HG03280 (cell line): Measurements from ENCODE around the gene GLTPD2.
A peak's percentile ranks its signal among the peaks of the same experiment; 100 is the strongest.

ENCODE experiments used
- ATAC-seq: cut with Tn5 transposase; IDR thresholded peaks from one replicate; pipeline ENCODE4 v1.9.1; 2021; ENCODE audit warnings: mild to moderate bottlenecking, moderate library complexity; ENCODE audit not compliant: unreplicated experiment

The GLTPD2 gene

DNA sequence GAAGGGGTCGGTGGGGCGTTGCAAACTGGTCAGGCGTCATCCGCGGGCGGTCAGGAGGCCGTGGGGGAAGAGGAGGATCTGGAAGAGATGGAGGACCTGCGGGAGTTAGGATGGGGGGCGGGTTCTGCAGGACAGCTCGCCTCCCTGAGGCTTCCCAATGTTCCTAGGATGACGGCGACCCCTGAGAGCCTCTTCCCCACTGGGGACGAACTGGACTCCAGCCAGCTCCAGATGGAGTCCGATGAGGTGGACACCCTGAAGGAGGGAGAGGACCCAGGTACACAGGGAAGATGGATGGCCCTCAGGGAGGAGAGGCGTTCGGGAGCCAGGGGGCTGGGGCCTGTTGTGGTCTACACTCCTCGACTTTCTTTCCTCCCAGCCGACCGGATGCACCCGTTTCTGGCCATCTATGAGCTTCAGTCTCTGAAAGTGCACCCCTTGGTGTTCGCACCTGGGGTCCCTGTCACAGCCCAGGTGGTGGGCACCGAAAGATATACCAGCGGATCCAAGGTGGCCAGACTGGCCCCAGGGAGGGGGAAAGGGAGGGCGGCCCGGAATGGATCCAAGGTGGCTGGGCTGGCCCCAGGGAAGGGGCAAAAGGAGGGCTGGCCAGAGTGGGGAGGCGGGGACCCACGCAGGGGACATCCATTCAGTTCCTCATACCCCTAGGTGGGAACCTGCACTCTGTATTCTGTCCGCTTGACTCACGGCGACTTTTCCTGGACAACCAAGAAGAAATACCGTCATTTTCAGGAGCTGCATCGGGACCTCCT is 19.0 kb downstream of the GLTPD2 start:
- ATAC-seq: no peak

DNA sequence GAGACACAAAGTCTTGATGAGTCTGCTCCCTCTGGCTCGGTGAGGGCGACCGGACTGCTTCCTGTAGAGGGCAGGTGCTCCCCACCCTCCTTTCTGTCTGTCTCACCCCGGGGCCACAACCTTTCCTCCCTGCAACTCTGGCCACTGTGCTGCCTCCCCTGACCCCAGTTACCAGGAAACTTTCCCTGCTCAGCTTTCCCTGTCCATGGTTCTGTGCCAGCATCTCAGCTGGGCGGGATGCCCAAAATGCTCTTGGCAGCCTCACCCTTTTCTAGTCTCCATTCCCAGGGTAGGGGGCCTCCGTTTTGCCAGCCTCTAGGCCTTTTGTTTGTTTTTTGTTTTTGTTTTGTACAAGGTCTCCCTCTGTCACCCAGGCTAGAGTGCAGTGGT is 19.6 kb downstream of the GLTPD2 start:
- ATAC-seq: no peak

- no peak for ATAC-seq
Measured at GRCh38 chr17:4810696-4811290, 22.0 kb downstream of the GLTPD2 start.

DNA sequence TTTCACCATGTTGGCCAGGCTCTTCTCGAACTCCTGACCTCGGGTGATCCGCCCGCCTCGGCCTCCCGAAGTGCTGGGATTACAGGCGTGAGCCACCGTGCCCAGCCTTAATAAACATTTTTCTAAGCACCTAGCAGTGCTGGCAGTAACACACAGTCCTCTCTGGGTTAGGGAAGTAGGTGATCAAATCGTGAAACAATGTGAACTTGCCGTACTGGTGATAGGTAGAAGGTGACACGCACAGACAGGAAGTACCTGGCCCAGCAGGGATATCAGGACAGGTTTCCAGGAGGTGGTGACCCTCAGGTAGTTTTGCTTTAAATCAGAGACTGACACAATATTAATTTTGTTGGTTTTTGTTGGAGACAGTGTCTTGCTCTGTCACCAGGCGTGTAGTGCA is 22.7 kb downstream of the GLTPD2 start:
- no peak for ATAC-seq

DNA sequence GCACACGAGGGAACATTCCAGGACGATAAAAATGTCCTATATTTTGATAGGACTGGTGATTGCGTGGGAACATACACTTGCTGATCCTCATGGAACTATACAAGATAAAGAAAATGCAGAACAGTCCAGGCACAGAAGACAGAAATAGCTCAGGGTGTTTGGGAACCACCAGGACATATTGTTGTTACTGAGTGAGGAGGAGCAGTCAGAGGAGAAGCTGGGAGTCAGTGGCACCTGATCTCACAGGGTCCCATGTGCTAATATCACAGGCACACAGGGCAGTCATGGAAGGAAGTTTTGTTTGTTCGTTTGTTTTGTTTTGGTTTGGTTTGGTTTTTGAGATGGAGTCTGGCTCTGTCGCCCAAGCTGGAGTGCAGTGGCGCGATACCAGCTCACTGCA is 23.9 kb downstream of the GLTPD2 start:
- no peak for ATAC-seq

GRCh38 chr17:4815043-4815675 is 26.4 kb downstream of the GLTPD2 start:
- no peak for ATAC-seq

DNA sequence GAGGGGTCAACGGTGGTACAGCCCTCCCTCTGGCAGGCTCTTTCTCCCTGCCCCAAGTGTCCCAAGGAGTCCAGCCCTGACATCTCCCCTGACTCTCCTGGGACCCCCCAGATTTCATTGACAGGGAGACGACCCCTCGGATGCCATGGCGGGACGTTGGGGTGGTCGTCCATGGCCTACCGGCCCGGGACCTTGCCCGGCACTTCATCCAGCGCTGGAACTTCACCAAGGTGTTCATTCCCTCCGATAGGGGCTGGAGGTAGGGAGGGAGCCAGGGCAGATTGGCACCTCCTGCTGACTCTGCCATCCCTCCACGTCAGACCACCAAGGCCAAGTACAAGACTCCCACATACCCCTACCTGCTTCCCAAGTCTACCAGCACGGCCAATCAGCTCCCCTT is 28.1 kb downstream of the GLTPD2 start:
- ATAC-seq: no peak

DNA sequence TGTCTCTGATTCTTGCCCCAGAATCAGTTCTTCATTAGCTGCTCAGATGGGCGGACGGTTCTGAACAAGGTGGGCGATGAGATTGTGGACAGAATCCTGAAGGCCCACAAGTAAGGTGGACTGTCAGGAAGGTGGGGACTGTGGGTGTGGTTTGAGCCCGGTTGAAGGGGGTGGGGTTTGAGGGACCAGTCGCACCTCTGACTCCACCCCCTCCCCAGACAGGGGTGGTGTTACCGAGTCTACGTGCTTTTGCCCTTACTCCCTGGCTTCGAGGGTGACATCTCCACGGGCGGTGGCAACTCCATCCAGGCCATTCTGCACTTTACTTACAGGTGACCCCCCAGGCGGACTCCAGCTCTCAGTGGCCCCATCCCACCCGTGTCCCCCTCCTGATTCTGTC is 29.5 kb downstream of the GLTPD2 start:
- ATAC-seq: no peak

DNA sequence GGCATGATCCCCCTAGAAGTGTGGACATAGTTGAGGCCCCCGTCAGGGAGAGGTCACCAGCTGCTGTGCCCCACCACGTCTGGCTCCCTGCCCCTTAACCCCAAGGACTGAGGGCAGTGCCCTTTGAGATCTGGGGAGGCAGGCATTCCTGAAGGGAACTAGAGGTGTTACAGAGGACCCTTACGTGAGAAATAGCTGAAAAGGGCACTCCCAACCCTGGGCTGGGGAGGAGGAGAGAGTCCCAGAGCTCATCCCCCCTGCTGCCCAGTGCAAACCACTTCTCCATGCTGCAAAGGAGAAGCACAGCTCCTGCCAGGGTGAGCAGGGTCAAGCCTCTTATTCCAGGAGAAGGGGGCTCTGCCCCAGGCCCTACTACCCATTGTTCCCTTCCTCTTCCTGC is 34.1 kb downstream of the GLTPD2 start:
- ATAC-seq: no peak

GRCh38 chr17:4823373-4824089 is 34.8 kb downstream of the GLTPD2 start:
- ATAC-seq: no peak

DNA sequence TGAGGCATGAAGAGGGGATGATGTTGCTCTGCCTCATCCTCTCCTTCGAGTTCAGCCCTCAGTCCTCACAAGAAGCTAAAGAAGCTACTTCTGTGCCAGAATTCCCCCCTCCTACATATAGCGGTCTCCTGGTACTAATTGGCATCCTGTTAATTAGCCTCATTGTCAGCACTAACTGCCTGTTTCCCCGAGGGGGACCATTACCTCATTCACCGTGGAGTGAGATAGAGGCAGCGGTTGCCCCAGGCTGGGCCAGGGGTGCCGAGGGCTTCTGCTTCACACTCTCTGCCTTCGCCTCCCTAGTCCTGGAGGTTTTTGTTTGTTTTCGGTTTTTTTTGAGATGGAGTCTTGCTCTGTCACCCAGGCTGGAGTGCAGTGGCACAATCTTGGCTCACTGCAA is 38.6 kb downstream of the GLTPD2 start:
- no peak for ATAC-seq

GRCh38 chr17:4832829-4833177 is 44.0 kb downstream of the GLTPD2 start:
- peak; percentile 1 for ATAC-seq

DNA sequence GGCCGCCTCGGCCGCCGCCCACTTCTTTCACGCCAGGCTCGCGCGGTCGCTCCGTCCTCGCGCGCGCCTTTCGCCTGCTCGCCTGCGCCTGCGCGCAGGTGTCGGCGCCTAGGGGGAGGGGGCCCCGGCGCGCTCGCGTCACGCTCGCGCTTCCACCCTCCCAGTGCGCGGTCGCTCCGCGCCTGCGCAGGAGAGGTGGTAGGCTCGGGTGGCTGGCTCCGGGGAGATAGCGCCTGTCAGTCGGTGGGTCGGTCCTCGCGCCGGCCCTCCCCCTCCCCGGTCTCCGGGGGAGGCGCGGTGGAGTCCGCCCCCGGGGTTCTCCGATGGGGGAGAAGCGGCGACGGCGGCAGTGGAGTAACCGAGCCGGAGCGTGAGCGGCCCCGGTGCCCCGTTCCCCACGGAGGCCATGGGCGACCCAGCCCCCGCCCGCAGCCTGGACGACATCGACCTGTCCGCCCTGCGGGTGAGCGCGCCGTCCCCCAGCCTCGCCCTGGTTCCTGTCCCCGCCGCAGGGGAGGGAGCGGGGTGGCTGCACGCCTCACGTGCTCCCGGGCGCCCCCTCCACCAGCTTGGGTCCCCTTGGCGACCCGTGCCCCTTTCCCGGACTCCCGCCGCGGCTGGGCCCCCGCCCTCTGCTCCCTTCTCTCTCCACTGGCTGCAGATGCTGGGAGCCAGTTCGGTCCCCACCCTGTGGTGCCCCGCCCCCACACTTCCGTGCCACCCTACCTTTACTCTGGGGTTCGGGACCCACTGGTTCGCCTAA is 44.6 kb downstream of the GLTPD2 start, which contains the start of gene MINK1:
Gene MINK1 (plus strand): TSS at position 163 of the 763 bp plus-strand sequence. CDS start 244 bp downstream, at position 407.
- peak; percentile 94 for ATAC-seq

DNA sequence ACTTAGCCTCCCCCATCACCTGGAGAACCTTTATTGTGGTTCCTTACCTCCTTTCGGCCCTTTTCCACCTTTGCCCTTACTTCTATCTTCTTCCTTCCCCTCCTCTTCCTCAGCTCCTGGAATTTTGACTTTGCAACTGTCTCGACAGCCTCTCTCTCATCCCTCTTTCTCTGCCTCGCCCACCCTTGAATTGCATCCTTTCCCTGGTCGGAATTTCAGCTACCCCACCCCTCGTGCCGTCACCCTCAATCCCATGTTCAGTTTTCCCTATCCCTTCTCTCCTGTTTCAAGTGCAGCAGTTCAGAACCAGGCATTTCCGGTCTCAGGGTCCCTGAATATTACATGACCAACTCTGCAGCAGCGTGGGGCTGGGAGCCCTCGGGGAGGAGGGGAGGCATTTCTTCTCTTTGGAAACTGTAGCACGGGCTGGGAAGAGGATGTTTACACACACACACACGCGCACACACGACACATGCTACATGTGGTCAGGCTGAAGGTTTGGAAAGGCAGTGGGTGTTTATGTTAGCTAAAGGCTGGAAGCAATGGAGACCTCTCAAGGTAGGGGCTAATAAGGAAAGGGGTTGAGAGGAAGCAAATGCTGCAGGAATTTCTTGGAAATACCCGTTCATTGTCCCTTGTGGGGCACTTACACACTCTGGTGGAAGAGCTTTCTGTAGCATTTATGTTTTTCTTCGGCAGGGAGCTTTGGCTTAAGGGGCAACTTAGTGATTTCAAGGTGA is 45.3 kb downstream of the GLTPD2 start:
- ATAC-seq: no peak

DNA sequence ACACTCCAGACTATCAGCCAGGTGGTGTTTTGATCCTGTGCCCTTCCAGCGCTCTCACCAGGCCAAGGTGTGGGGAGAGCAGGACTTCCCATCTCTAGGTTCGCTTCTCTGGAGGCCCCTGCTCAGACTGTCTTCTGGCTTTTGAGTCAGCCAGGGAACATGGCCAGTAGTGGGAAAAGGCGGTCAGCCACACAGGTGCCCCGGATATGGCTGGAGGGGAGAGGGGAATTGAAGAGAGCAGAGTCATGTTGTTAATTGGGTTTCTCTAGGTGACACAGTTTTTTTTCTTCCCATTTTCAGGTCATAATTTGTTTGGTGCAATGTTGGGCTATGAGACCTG is 45.9 kb downstream of the GLTPD2 start:
- no peak for ATAC-seq

DNA sequence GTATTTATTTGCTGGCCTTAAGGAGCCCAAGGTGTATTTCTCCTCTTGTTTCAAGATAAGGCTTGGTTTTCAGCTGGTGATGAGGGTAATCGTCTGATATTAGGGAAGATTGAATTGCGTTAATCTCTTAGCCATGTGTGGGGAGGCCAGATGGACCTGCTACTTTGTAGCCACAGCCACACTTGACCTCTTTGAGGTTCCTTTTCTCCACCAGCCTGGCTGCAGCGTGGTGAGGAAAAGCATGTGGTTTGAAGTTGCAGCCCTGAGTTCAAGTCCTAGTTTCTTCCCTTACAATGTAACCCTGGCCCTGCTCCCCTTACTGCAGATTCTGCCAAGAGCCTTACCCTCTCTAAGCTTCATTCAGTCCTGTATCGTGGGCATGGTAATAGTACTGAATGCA is 47.5 kb downstream of the GLTPD2 start:
- no peak for ATAC-seq

GRCh38 chr17:4837471-4838308 is 48.9 kb downstream of the GLTPD2 start:
- ATAC-seq: no peak

GRCh38 chr17:4838309-4838785 is 49.6 kb downstream of the GLTPD2 start:
- ATAC-seq: no peak

DNA sequence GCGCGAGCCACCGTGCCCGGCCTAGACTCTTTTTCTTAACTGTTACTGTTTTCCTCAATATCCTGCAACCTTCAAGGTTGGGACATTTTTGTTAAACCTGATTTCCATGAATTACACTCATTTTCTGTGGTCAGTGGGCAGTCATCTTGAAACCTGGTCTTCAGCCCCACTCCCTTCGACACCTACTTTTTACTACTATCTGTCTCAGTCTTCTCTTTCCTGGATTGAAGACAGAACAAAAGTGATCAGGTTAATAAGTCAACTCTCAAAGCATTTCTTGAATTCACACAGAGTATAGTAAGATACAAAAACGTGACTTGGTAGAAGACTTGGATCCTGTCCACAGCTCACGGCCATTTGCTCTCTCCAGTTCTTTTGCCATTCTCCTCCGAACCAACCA is 50.5 kb downstream of the GLTPD2 start:
- ATAC-seq: no peak
